DND-41 (cell line): ENCODE measurements around the gene ZCRB1.

ENCODE experiments used
- ATAC-seq: fragments of 200-7000 bp; cut with Tn5 transposase; 3 replicates; pipeline ENCODE4 v1.9.1; 2021; ENCODE audit warnings: low read depth; ENCODE audit not compliant: insufficient read depth
- DNase-seq: peaks from one replicate; pipeline ENCODE4 v3.0.0-alpha.2; 2020
- H2AFZ ChIP-seq: 2 replicates; pipeline ENCODE4 v1.6.0; 2012; ENCODE audit warnings: low read depth, low read length
- H3K27ac ChIP-seq: 2 replicates; pipeline ENCODE4 v1.5.1; 2012; ENCODE audit warnings: low read length, inconsistent platforms
- H3K27me3 ChIP-seq: fragments of 200-600 bp; sonication (generic); 2 replicates; pipeline ENCODE4 v1.6.0; 2012; ENCODE audit warnings: low read length, mild to moderate bottlenecking, inconsistent platforms; ENCODE audit not compliant: insufficient read depth, poor library complexity
- H3K36me3 ChIP-seq: 2 replicates; pipeline ENCODE4 v1.5.1; 2012; ENCODE audit warnings: low read length, inconsistent platforms; ENCODE audit not compliant: insufficient read depth
- H3K4me1 ChIP-seq: 2 replicates; pipeline ENCODE4 v1.5.1; 2012; ENCODE audit warnings: mild to moderate bottlenecking, low read length; ENCODE audit not compliant: insufficient read depth
- H3K4me2 ChIP-seq: 2 replicates; pipeline ENCODE4 v1.6.0; 2012; ENCODE audit warnings: mild to moderate bottlenecking, moderate library complexity, low read length, inconsistent platforms; ENCODE audit not compliant: insufficient read depth
- H3K4me3 ChIP-seq, 2 experiments: fragments of 200-600 bp in 1 of 2; shearing (Covaris generic) in 1 of 2; 2 replicates each; pipeline ENCODE4 v1.5.1; 2012 to 2016; ENCODE audit warnings: inconsistent platforms in 2 of 2, low read length in 2 of 2, mild to moderate bottlenecking in 2 of 2, low read depth in 1 of 2, moderate library complexity in 1 of 2
- H3K79me2 ChIP-seq: 2 replicates; pipeline ENCODE4 v1.6.0; 2012; ENCODE audit warnings: low read length, inconsistent platforms; ENCODE audit not compliant: insufficient read depth
- H3K9ac ChIP-seq: 2 replicates; pipeline ENCODE4 v1.6.0; 2012; ENCODE audit warnings: low read depth, mild to moderate bottlenecking, inconsistent platforms, low read length, moderate library complexity
- H3K9me3 ChIP-seq: 2 replicates; pipeline ENCODE4 v1.5.1; 2012; ENCODE audit warnings: low read length, moderate library complexity, mild to moderate bottlenecking, inconsistent platforms; ENCODE audit not compliant: insufficient read depth, severe bottlenecking
- H4K20me1 ChIP-seq: 2 replicates; pipeline ENCODE4 v1.6.0; 2012; ENCODE audit warnings: low read length; ENCODE audit not compliant: insufficient read depth
- CTCF ChIP-seq: IDR thresholded peaks from 2 replicates; pipeline ENCODE4 v1.5.1; 2012; ENCODE audit warnings: borderline replicate concordance, low read length, moderate library complexity, mild to moderate bottlenecking; ENCODE audit not compliant: poor library complexity, severe bottlenecking; ENCODE audit errors: extremely low read depth
- EZH2 ChIP-seq: IDR thresholded peaks from 3 replicates; pipeline ENCODE4 v1.6.1; 2012; ENCODE audit warnings: borderline replicate concordance, low read depth, mild to moderate bottlenecking, moderate library complexity, low read length, inconsistent platforms; ENCODE audit not compliant: severe bottlenecking

ZCRB1 gene

GRCh38 chr12:42281844-42282243, 44.0 kb downstream of the ZCRB1 start:
- H3K79me2 ChIP-seq: no peaks in the 10 kb centered on the region
- H2AFZ ChIP-seq: no peak overlapping the region
- H3K36me3 ChIP-seq: no peaks in the 10 kb centered on the region
- no peak overlapping the region for H3K27ac ChIP-seq
- ATAC-seq (no peak), DNase-seq (no peak)
- no peak overlapping the region for H3K9ac ChIP-seq
- no peaks in the 10 kb centered on the region for H3K27me3 ChIP-seq
- no peak overlapping the region for H3K4me2 ChIP-seq
- H3K4me3 ChIP-seq: no peak overlapping the region
- H3K4me1 ChIP-seq: no peaks in the 10 kb centered on the region
- H3K9me3 ChIP-seq: no peaks in the 10 kb centered on the region
- TF ChIP-seq CTCF: no peak
- no peak for TF ChIP-seq EZH2
- H4K20me1 ChIP-seq: no peaks in the 10 kb centered on the region

- H3K79me2 ChIP-seq: no peaks in the 10 kb centered on the region
- DNase-seq (no peak), ATAC-seq (no peak)
- H3K27ac ChIP-seq: no peak overlapping the region
- H3K4me1 ChIP-seq: no peaks in the 10 kb centered on the region
- no peak overlapping the region for H2AFZ ChIP-seq
- H4K20me1 ChIP-seq: no peaks in the 10 kb centered on the region
- TF ChIP-seq CTCF (no peak), EZH2 (no peak)
- H3K4me2 ChIP-seq: no peak overlapping the region
- no peaks in the 10 kb centered on the region for H3K9me3 ChIP-seq
- no peaks in the 10 kb centered on the region for H3K27me3 ChIP-seq
- H3K9ac ChIP-seq: no peak overlapping the region
- H3K36me3 ChIP-seq: no peaks in the 10 kb centered on the region
- H3K4me3 ChIP-seq: no peak overlapping the region
Measured at GRCh38 chr12:42281278-42281677, 44.6 kb downstream of the ZCRB1 start.

- DNase-seq: no peak
- Histone ChIP-seq H3K36me3 (no peaks in the 10 kb centered on the region), H3K79me2 (no peaks in the 10 kb centered on the region), H3K4me3 (no peak overlapping the region), H3K27ac (no peak overlapping the region), H4K20me1 (no peaks in the 10 kb centered on the region), H3K4me1 (no peaks in the 10 kb centered on the region), H3K27me3 (no peaks in the 10 kb centered on the region), H3K4me2 (no peak overlapping the region), H3K9ac (no peak overlapping the region), H2AFZ (no peak overlapping the region), H3K9me3 (no peaks in the 10 kb centered on the region)
- no peak for ATAC-seq
- TF ChIP-seq EZH2: no peak
- no peak for TF ChIP-seq CTCF
Measured at GRCh38 chr12:42278128-42278510, 47.8 kb downstream of the ZCRB1 start.
